Measurements from ENCODE around the gene PRKD2.

- TF ChIP-seq EZH2 (IDR thresholded peaks at IDR 0.05; ENCODE audit: insufficient read depth, poor library complexity, severe bottlenecking) (no peak), EZH2phosphoT487 (IDR thresholded peaks at IDR 0.05; ENCODE audit: insufficient read depth, low read depth) (no peak)
These were observed 56.9 kb downstream of the PRKD2 start for GRCh38 chr19:46660008-46660517.

All from GM23248 (cell line).